Left renal pelvis (tissue), 4 donors: ENCODE measurements around the gene MLLT11. TPM values are rescaled to one million over a fixed set of nuclear protein-coding genes. Genes with fewer than 3 reads are reported as not detected.
A peak's percentile ranks its signal among the peaks of the same experiment; 100 is the strongest.
"Not testable (repeated sequence)": the region's sequence is repeated elsewhere in the genome, so short reads cannot be mapped to it uniquely, and the experiment has no call there.

Experiments used
- DNase-seq, 4 donors: peaks; one replicate each; pipeline ENCODE4 v3.0.0-alpha.2; 2013; ENCODE audit warnings: low read depth in 4 of 4, low spot score in 3 of 4
- polyA plus RNA-seq, 4 donors: library from polyadenylated mRNA; unstranded; fragments of 120-200 nt; gene quantifications; one replicate each; pipeline ENCODE4 v1.2.1, GENCODE V29; 2013; ENCODE audit not compliant: insufficient read length in 4 of 4

MLLT11 gene
- polyA plus RNA-seq, 4 donors, result 21.9 to 27.4 (median 24.8) TPM

GRCh38 chr1:151055581-151055980, 4.6 kb upstream of the MLLT11 start:
- DNase-seq, result no peak

GRCh38 chr1:151056149-151056548, 4.0 kb upstream of the MLLT11 start:
- no peak for DNase-seq

GRCh38 chr1:151058692-151059091, 1.5 kb upstream of the MLLT11 start:
- no peak for DNase-seq

GRCh38 chr1:151059109-151060006, 839 bp upstream of the MLLT11 start, which contains the start of gene CDC42SE1:
Gene CDC42SE1 (minus strand): TSS chr1:151059622. CDS start chr1:151055730, 3,892 bp downstream.
- DNase-seq, result peak in 2 of 4 donors; percentile 72 to 74

- DNase-seq, result no peak
These were observed 642 bp downstream of the MLLT11 start for GRCh38 chr1:151060657-151061421.

GRCh38 chr1:151061704-151062103, 1.5 kb downstream of the MLLT11 start:
- no peak for DNase-seq

GRCh38 chr1:151062741-151063371, 2.7 kb downstream of the MLLT11 start:
- no peak for DNase-seq

- DNase-seq, result no peak
These were observed 5.0 kb downstream of the MLLT11 start for GRCh38 chr1:151065089-151065645.

GRCh38 chr1:151067185-151067584, 7.0 kb downstream of the MLLT11 start:
- no peak for DNase-seq

GRCh38 chr1:151069103-151069486, 8.9 kb downstream of the MLLT11 start:
- no peak for DNase-seq

- peak in 3 of 4 donors; percentile 88 to 93 (median 89) for DNase-seq
These were observed 10.5 kb downstream of the MLLT11 start, which contains the start of gene GABPB2 for GRCh38 chr1:151070474-151071276. Gene GABPB2 (plus strand): TSS chr1:151070761. CDS start chr1:151088190, 17,429 bp downstream.

- DNase-seq, result no peak
These were observed 12.0 kb downstream of the MLLT11 start for GRCh38 chr1:151072224-151072623.

- no peak for DNase-seq
These were observed 25.9 kb downstream of the MLLT11 start for GRCh38 chr1:151085953-151086559.

GRCh38 chr1:151097426-151097825, 37.2 kb downstream of the MLLT11 start:
- DNase-seq, result not testable (repeated sequence)

- no peak for DNase-seq
These were observed 37.9 kb downstream of the MLLT11 start for GRCh38 chr1:151098126-151098525.

GRCh38 chr1:151104630-151105029, 44.4 kb downstream of the MLLT11 start:
- DNase-seq, result no peak

- no peak for DNase-seq
These were observed 46.7 kb downstream of the MLLT11 start for GRCh38 chr1:151106894-151107293.

GRCh38 chr1:151108331-151108730, 48.1 kb downstream of the MLLT11 start:
- DNase-seq, result no peak

- no peak for DNase-seq
These were observed 53.7 kb downstream of the MLLT11 start for GRCh38 chr1:151113877-151114276.
